Progenitor cell of endocrine pancreas (in vitro differentiated cells): ENCODE data around the gene CAMKMT. TPM values are rescaled to one million over a fixed set of nuclear protein-coding genes. Genes with fewer than 3 reads are reported as not detected.

Source experiments
- DNase-seq: peaks from one replicate; pipeline ENCODE4 v3.0.0; 2021; ENCODE audit warnings: low spot score; ENCODE audit not compliant: unreplicated experiment
- H3K27ac Mint-ChIP-seq: 2 replicates; pipeline ENCODE4 v1.8.0; 2021; ENCODE audit warnings: mild to moderate bottlenecking, moderate library complexity, mixed read lengths
- H3K27me3 Mint-ChIP-seq: 2 replicates; pipeline ENCODE4 v1.8.0; 2021; ENCODE audit warnings: mixed read lengths
- H3K36me3 Mint-ChIP-seq: 2 replicates; pipeline ENCODE4 v1.8.0; 2022; ENCODE audit warnings: mixed read lengths; ENCODE audit not compliant: insufficient read depth
- H3K4me1 Mint-ChIP-seq: 2 replicates; pipeline ENCODE4 v1.8.0; 2021; ENCODE audit warnings: low read depth, mixed read lengths
- H3K4me3 Mint-ChIP-seq: 2 replicates; pipeline ENCODE4 v1.8.0; 2021; ENCODE audit warnings: low read depth, mild to moderate bottlenecking, moderate library complexity, mixed read lengths
- H3K9me3 Mint-ChIP-seq: 2 replicates; pipeline ENCODE4 v1.8.0; 2021; ENCODE audit warnings: low read depth, mixed read lengths
- CTCF ChIP-seq: fragments of 200-600 bp; sonication (generic); IDR thresholded peaks from one replicate; pipeline ENCODE4 v1.5.0; 2021; ENCODE audit warnings: antibody characterized with exemption, mild to moderate bottlenecking; ENCODE audit not compliant: unreplicated experiment
- total RNA-seq: library from RNA; stranded (reverse); gene quantifications from 2 replicates; pipeline ENCODE4 v1.2.1, GENCODE V29; 2021

The CAMKMT gene
- total RNA-seq, 1 donor from 2014 or later, result 20.3 TPM

GRCh38 chr2:44718431-44718830 lies 356.7 kb downstream of the CAMKMT start:
- no peak for TF ChIP-seq CTCF
- Mint-ChIP-seq H3K4me1 (no peaks in the 10 kb centered on the region), H3K27ac (no peak overlapping the region), H3K27me3 (no peaks in the 10 kb centered on the region), H3K36me3 (no peaks in the 10 kb centered on the region), H3K9me3 (no peaks in the 10 kb centered on the region), H3K4me3 (no peak overlapping the region)
- no peak for DNase-seq

DNA sequence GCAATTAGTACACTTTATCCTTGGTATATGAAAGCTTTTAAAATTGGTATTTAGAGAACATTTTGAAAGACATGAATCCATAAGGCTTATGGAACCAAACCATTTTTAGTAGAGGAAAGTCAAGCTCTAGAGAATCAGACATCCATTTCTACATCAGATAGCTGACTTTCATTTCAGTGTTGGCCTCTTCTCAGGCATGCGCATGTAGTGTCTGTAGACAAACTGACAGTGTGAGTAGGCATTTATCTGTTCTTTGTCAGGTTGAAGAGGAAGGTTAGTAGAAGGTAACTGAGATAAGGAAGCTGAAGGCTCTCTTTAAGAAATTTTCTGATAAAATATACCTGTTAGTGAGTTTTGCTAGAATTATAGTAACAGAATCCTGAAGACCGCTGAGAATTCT lies 357.8 kb downstream of the CAMKMT start:
- H3K36me3 Mint-ChIP-seq, result no peaks in the 10 kb centered on the region
- no peak overlapping the region for H3K4me3 Mint-ChIP-seq
- H3K27me3 Mint-ChIP-seq, result no peaks in the 10 kb centered on the region
- DNase-seq, result no peak
- no peaks in the 10 kb centered on the region for H3K4me1 Mint-ChIP-seq
- no peaks in the 10 kb centered on the region for H3K9me3 Mint-ChIP-seq
- H3K27ac Mint-ChIP-seq, result no peak overlapping the region
- no peak for TF ChIP-seq CTCF

DNA sequence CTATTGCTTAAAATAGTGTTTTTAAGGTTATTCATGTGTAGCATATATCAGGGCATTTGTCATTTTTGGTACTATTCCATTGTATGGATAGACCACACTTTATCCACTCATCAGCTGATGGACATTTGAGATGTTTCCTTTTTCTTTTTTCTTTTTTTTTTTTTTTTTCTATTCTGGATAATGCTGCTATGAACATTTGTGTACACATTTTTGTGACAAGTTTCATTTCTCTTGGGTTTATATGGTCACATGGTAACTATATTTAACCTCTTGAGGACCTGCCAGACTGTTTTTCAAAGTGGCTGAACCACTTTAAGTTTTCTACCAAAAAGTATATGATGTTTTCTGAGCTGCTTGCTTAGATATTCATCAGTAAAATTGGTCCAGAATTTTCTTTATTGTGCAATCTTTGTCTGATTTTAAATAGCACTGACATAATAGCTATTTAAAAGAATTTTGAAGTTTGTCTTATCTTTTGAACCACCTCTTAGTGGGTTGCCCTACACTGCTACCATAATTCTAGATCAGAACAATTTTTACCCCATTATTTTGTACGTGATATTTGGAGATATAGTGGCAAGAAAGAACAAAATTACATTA lies 360.4 kb downstream of the CAMKMT start:
- Mint-ChIP-seq H3K36me3 (peaks cover 2% of the 10 kb centered on the region), H3K4me3 (no peak overlapping the region), H3K27me3 (no peaks in the 10 kb centered on the region), H3K4me1 (peaks cover under 1% of the 10 kb centered on the region), H3K9me3 (peaks cover 4% of the 10 kb centered on the region), H3K27ac (no peak overlapping the region)
- no peak for DNase-seq
- TF ChIP-seq CTCF, result no peak

DNA sequence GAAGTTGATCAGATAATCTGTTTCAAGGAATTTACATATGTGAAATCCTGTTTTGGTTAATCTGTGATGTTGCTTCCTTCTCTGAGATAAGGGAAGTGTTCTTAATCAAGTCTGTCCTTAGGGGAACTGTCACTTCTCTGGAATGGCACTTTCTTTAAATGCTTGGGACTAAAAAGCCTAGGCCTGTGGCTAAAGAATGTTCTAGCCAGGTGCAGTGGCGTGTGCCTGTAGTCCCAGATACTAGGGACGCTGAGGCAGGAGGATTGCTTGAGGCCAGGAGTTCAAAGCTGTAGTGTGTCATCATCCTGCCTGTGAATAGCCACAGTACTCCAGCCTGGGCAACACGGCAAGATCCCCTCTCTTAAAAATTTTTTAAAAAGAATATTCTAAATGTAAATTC lies 362.2 kb downstream of the CAMKMT start:
- Mint-ChIP-seq H3K36me3 (peaks cover 2% of the 10 kb centered on the region), H3K27me3 (no peaks in the 10 kb centered on the region), H3K4me3 (no peak overlapping the region), H3K9me3 (peaks cover 4% of the 10 kb centered on the region), H3K27ac (no peak overlapping the region), H3K4me1 (peaks cover 3% of the 10 kb centered on the region)
- no peak for TF ChIP-seq CTCF
- no peak for DNase-seq

GRCh38 chr2:44730593-44730992 lies 368.8 kb downstream of the CAMKMT start:
- DNase-seq, result no peak
- no peaks in the 10 kb centered on the region for H3K27me3 Mint-ChIP-seq
- H3K36me3 Mint-ChIP-seq, result peaks cover 2% of the 10 kb centered on the region
- TF ChIP-seq CTCF, result no peak
- no peak overlapping the region for H3K4me3 Mint-ChIP-seq
- H3K27ac Mint-ChIP-seq, result no peak overlapping the region
- H3K9me3 Mint-ChIP-seq, result peaks cover 10% of the 10 kb centered on the region
- peaks cover 3% of the 10 kb centered on the region for H3K4me1 Mint-ChIP-seq
